Vagina (tissue), 2 donors: ENCODE data around the gene WWTR1.

Experiments used
- POLR2A ChIP-seq, 2 donors: fragments of 450-650 bp; IDR thresholded peaks; one replicate each; pipeline ENCODE4 v1.6.1; 2017; ENCODE audit warnings: antibody characterized with exemption in 2 of 2, mild to moderate bottlenecking in 2 of 2, moderate library complexity in 2 of 2
- TF ChIP-seq, protein P1 (sequence below), 3 experiments: fragments of 450-650 bp in 2 of 3; fragments of 200-600 bp in 1 of 3; sonication (generic) in 1 of 3; IDR thresholded peaks; one replicate each; pipeline ENCODE4 v1.5.1; 2017 to 2019; ENCODE audit warnings: antibody characterized with exemption in 3 of 3, mild to moderate bottlenecking in 2 of 3, moderate library complexity in 2 of 3

DNA sequence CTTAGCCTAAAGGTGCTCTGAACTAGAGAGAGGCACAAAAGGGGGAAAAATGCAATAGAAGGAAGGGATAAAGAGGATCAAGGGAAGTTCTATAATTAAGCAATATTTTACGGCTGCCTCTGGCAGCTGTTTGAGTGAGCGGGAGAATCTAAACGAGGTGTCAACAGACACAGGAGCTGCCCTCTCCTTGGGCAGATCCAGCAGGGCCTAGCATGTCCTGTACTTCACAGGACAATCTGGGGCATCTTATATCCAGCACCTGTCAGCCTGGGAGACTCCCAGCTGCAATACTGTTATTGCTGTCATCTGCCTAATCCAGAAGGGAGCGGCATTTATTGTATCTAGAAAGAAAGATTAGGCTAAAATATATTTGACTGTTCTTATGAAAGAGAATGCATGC lies 68.9 kb downstream of the WWTR1 start:
- TF ChIP-seq, protein P1, sequence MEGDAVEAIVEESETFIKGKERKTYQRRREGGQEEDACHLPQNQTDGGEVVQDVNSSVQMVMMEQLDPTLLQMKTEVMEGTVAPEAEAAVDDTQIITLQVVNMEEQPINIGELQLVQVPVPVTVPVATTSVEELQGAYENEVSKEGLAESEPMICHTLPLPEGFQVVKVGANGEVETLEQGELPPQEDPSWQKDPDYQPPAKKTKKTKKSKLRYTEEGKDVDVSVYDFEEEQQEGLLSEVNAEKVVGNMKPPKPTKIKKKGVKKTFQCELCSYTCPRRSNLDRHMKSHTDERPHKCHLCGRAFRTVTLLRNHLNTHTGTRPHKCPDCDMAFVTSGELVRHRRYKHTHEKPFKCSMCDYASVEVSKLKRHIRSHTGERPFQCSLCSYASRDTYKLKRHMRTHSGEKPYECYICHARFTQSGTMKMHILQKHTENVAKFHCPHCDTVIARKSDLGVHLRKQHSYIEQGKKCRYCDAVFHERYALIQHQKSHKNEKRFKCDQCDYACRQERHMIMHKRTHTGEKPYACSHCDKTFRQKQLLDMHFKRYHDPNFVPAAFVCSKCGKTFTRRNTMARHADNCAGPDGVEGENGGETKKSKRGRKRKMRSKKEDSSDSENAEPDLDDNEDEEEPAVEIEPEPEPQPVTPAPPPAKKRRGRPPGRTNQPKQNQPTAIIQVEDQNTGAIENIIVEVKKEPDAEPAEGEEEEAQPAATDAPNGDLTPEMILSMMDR (IDR thresholded peaks at IDR 0.05): no peak
- TF ChIP-seq POLR2A (IDR thresholded peaks at IDR 0.05): no peak
